ENCODE results near the gene BRIP1.

BRIP1 gene

DNA sequence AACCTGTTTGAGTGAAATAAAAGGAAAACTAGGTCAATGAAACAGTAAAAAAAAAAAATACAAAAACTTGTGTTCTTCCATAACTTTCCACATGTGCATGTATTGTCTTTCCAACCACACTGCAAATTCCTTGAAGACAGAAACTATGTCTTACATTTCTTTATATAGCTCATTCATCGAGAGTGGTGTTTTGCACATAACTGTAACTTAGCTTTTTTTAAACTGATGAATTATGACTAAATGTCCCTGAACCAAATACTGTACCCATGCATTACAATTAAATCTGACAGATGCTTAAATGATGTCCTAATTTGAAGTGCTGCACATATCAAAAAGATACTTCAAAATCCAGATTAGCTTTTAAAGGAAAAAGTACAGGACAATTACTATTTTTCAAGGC, 50.1 kb downstream of the BRIP1 start:
- no peak overlapping the region for H3K27ac ChIP-seq (ENCODE audit: low read length)
- H3K27me3 ChIP-seq (ENCODE audit: low read depth, low read length) = no peaks in the 10 kb centered on the region
- H3K36me3 ChIP-seq (ENCODE audit: control insufficient read depth in 1 of 2, insufficient read depth in 2 of 2, low read length in 2 of 2) = no peaks in the 10 kb centered on the region
- no peaks in the 10 kb centered on the region for H3K9me3 ChIP-seq (ENCODE audit: control insufficient read depth in 1 of 2, low read length in 2 of 2)
- no peaks in the 10 kb centered on the region for H3K4me1 ChIP-seq (ENCODE audit: control insufficient read depth in 1 of 2, insufficient read depth in 2 of 2, low read length in 2 of 2)
- no peak overlapping the region for H3K4me3 ChIP-seq (ENCODE audit: low read depth in 1 of 2, low read length in 2 of 2)

DNA sequence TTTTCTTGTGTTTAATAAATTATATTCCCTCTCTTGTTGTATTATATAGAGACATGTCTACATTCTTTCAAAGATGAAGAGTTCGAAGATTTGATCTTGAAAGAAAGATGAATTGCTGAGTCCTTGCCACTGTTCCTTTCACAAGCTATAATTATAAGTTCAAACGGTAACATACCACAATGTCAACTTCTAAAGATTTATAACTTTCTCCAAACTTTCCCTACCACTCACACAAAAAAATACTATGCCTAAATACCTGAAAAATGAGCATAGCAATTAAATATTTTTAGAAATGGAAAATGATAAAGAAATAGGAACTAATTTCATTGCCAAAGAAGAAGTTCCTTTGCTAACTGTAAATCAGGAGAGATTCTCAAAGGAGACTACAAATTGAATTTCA, 50.6 kb downstream of the BRIP1 start:
- no peak overlapping the region for H3K4me3 ChIP-seq (ENCODE audit: low read depth in 1 of 2, low read length in 2 of 2)
- no peaks in the 10 kb centered on the region for H3K36me3 ChIP-seq (ENCODE audit: control insufficient read depth in 1 of 2, insufficient read depth in 2 of 2, low read length in 2 of 2)
- no peaks in the 10 kb centered on the region for H3K9me3 ChIP-seq (ENCODE audit: control insufficient read depth in 1 of 2, low read length in 2 of 2)
- no peaks in the 10 kb centered on the region for H3K4me1 ChIP-seq (ENCODE audit: control insufficient read depth in 1 of 2, insufficient read depth in 2 of 2, low read length in 2 of 2)
- H3K27ac ChIP-seq (ENCODE audit: low read length) = no peak overlapping the region
- no peaks in the 10 kb centered on the region for H3K27me3 ChIP-seq (ENCODE audit: low read depth, low read length)

DNA sequence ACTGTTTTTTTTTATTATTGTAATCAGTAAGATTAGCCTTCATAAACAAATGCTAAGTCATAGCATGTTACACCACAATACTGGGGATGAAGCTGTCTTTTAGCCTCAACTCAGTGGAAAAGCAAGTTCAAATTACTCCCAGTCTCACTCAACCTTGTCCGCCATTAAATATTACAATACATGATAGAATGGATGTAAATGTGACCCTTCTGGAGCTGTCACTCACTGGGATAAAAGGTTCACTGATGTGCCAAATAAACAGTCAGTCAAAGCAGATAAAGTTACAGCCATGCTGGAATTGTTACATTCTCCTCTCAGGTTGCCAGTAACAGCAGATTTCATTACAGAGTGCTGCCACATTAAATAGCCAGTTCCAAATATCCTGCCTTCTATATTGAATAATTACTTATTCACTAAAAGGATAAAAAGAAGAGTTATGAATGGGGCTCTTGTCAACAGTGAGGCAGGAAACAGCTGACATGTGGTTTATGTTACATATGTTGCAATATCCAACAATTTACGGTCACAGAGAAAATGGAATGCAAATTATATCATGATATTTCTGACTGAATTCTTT, 53.4 kb downstream of the BRIP1 start:
- Histone ChIP-seq H3K4me1 (ENCODE audit: control insufficient read depth in 1 of 2, insufficient read depth in 2 of 2, low read length in 2 of 2) (no peaks in the 10 kb centered on the region), H3K4me3 (ENCODE audit: low read depth in 1 of 2, low read length in 2 of 2) (no peak overlapping the region), H3K27me3 (ENCODE audit: low read depth, low read length) (no peaks in the 10 kb centered on the region), H3K9me3 (ENCODE audit: control insufficient read depth in 1 of 2, low read length in 2 of 2) (no peaks in the 10 kb centered on the region), H3K36me3 (ENCODE audit: control insufficient read depth in 1 of 2, insufficient read depth in 2 of 2, low read length in 2 of 2) (no peaks in the 10 kb centered on the region), H3K27ac (ENCODE audit: low read length) (no peak overlapping the region)

DNA sequence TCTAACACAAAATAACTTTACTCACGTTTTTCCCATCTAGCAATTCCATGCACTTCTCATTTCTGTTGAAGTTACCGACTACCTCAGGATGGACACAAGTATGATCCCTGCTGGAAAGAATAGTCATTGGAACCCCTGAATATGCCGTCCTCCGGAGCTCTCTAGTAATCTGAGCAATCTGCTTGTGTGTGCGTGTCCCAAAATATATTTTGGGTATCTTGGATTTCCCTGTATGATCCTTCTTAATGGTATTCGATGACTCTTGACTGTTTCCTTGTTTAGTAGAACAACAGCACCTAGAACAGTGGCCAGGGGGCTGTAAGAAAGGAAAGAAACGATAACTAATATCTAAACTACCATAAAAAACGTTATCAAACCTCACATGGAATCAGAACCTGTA, 54.9 kb downstream of the BRIP1 start:
- Histone ChIP-seq H3K4me3 (ENCODE audit: low read depth in 1 of 2, low read length in 2 of 2) (no peak overlapping the region), H3K27me3 (ENCODE audit: low read depth, low read length) (no peaks in the 10 kb centered on the region), H3K4me1 (ENCODE audit: control insufficient read depth in 1 of 2, insufficient read depth in 2 of 2, low read length in 2 of 2) (no peaks in the 10 kb centered on the region), H3K27ac (ENCODE audit: low read length) (no peak overlapping the region), H3K36me3 (ENCODE audit: control insufficient read depth in 1 of 2, insufficient read depth in 2 of 2, low read length in 2 of 2) (no peaks in the 10 kb centered on the region), H3K9me3 (ENCODE audit: control insufficient read depth in 1 of 2, low read length in 2 of 2) (no peaks in the 10 kb centered on the region)

DNA sequence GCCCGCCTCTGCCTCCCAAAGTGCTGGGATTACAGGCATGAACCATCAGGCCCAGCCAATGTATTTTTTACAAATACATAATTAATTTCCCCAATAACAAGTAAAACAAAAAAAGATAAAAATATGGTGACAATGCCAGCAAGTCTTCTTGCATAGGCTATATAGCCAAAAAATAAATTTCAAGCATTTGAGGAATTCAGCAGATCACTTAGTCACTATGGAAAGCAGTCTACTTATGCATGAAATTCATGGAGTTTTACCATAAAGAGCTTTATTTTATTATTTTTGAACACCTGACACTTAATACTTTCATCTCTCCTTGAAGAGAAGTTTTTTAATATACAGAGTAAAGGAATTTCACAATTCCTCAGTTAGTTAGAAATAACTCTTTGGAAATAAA, 56.4 kb downstream of the BRIP1 start:
- no peaks in the 10 kb centered on the region for H3K4me1 ChIP-seq (ENCODE audit: control insufficient read depth in 1 of 2, insufficient read depth in 2 of 2, low read length in 2 of 2)
- H3K4me3 ChIP-seq (ENCODE audit: low read depth in 1 of 2, low read length in 2 of 2) = no peak overlapping the region
- H3K27me3 ChIP-seq (ENCODE audit: low read depth, low read length) = no peaks in the 10 kb centered on the region
- no peak overlapping the region for H3K27ac ChIP-seq (ENCODE audit: low read length)
- no peaks in the 10 kb centered on the region for H3K36me3 ChIP-seq (ENCODE audit: control insufficient read depth in 1 of 2, insufficient read depth in 2 of 2, low read length in 2 of 2)
- no peaks in the 10 kb centered on the region for H3K9me3 ChIP-seq (ENCODE audit: control insufficient read depth in 1 of 2, low read length in 2 of 2)

DNA sequence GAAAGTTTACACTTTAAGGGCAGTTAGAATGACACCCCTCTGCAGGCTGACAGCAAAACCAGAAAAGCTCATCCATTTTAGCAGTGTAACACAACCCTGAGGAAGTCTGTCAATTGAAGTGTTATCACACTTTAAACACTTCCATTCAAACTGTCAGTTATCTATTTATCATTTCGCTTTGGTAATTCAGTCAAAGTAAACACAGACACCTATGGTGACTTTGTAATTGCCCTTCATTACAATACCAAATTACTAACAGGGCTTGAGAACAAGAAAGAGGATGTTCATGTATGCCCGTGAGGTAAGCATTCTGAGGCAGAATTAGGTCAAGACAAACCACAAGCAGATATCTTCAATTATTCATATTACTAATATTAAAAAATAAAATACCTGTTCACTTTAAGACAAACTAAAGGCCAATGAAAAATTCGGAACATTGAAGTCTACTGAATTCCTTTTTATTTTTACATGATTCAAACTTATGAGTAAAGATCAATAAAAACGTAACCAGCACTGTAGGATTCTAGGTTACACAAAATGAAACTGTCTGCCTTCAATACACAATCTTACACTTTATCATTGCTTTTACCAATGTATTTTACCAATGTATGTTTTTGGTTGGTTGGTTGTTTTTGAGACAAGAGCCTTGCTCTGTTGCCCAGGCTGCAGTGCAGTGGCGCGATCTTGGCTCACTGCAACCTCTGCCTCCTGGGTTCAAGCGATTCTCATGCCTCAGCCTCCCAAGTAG, 57.1 kb downstream of the BRIP1 start:
- Histone ChIP-seq H3K27me3 (ENCODE audit: low read depth, low read length) (no peaks in the 10 kb centered on the region), H3K9me3 (ENCODE audit: control insufficient read depth in 1 of 2, low read length in 2 of 2) (no peaks in the 10 kb centered on the region), H3K27ac (ENCODE audit: low read length) (no peak overlapping the region), H3K4me1 (ENCODE audit: control insufficient read depth in 1 of 2, insufficient read depth in 2 of 2, low read length in 2 of 2) (no peaks in the 10 kb centered on the region), H3K4me3 (ENCODE audit: low read depth in 1 of 2, low read length in 2 of 2) (no peak overlapping the region), H3K36me3 (ENCODE audit: control insufficient read depth in 1 of 2, insufficient read depth in 2 of 2, low read length in 2 of 2) (no peaks in the 10 kb centered on the region)

DNA sequence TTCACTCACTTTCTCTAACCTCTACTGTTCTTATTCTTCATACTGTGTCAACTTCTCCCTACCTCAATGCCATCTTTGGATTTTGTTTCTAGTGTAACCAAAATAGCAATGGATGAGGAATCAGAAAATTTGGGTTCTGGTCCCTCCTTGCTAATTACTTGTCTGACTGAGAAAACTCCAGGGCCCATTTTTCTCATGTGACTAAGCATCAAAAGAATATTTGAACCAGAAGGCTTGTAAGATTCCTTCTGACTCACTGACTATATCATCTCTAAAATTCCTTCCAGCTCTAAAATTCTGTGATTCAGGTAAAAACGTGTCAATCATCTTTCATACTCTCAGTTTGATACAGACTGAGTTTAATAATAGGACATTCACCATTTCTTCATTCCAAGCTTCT, 57.9 kb downstream of the BRIP1 start:
- Histone ChIP-seq H3K9me3 (ENCODE audit: control insufficient read depth in 1 of 2, low read length in 2 of 2) (no peaks in the 10 kb centered on the region), H3K4me1 (ENCODE audit: control insufficient read depth in 1 of 2, insufficient read depth in 2 of 2, low read length in 2 of 2) (no peaks in the 10 kb centered on the region), H3K27ac (ENCODE audit: low read length) (no peak overlapping the region), H3K36me3 (ENCODE audit: control insufficient read depth in 1 of 2, insufficient read depth in 2 of 2, low read length in 2 of 2) (no peaks in the 10 kb centered on the region), H3K4me3 (ENCODE audit: low read depth in 1 of 2, low read length in 2 of 2) (no peak overlapping the region), H3K27me3 (ENCODE audit: low read depth, low read length) (no peaks in the 10 kb centered on the region)

DNA sequence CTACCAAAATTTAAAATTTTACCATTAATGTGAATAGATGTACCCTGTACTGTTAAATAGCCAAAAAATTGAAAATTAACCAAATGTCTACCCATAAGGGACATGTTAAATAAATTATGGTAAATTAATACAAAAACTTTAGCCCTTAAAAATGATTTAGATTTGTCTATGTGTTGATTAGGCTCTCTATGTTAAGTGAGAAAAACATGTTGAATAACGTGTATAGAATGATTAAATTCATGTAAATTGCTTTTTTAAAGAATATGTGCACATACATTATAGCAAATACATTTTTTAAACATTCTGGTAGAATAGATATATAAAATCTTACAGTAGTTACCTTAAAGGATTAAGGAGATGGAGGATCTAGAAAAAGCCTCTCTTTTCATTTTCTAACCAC, 59.5 kb downstream of the BRIP1 start:
- Histone ChIP-seq H3K9me3 (ENCODE audit: control insufficient read depth in 1 of 2, low read length in 2 of 2) (no peaks in the 10 kb centered on the region), H3K27me3 (ENCODE audit: low read depth, low read length) (no peaks in the 10 kb centered on the region), H3K27ac (ENCODE audit: low read length) (no peak overlapping the region), H3K4me3 (ENCODE audit: low read depth in 1 of 2, low read length in 2 of 2) (no peak overlapping the region), H3K36me3 (ENCODE audit: control insufficient read depth in 1 of 2, insufficient read depth in 2 of 2, low read length in 2 of 2) (no peaks in the 10 kb centered on the region), H3K4me1 (ENCODE audit: control insufficient read depth in 1 of 2, insufficient read depth in 2 of 2, low read length in 2 of 2) (no peaks in the 10 kb centered on the region)

DNA sequence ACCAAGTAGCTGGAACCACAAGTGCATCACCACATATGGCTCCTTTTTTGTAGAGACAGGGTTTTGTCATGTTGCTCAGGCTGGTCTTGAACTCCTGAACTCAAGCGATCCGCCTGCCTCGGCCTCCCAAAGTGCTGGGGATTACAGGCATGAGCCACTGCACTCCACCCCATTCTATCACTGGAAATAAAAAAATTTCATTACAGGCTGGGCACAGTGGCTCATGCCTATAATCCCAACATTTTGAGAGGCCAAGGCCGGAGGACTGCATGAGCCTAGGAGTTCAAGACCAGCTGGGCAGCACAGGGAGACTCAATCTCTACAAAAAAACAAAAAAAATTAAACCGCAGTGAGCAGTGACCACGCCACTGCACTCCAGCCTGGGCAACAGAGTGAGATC, 60.1 kb downstream of the BRIP1 start:
- Histone ChIP-seq H3K27me3 (ENCODE audit: low read depth, low read length) (no peaks in the 10 kb centered on the region), H3K4me3 (ENCODE audit: low read depth in 1 of 2, low read length in 2 of 2) (no peak overlapping the region), H3K9me3 (ENCODE audit: control insufficient read depth in 1 of 2, low read length in 2 of 2) (no peaks in the 10 kb centered on the region), H3K4me1 (ENCODE audit: control insufficient read depth in 1 of 2, insufficient read depth in 2 of 2, low read length in 2 of 2) (no peaks in the 10 kb centered on the region), H3K27ac (ENCODE audit: low read length) (no peak overlapping the region), H3K36me3 (ENCODE audit: control insufficient read depth in 1 of 2, insufficient read depth in 2 of 2, low read length in 2 of 2) (no peaks in the 10 kb centered on the region)

DNA sequence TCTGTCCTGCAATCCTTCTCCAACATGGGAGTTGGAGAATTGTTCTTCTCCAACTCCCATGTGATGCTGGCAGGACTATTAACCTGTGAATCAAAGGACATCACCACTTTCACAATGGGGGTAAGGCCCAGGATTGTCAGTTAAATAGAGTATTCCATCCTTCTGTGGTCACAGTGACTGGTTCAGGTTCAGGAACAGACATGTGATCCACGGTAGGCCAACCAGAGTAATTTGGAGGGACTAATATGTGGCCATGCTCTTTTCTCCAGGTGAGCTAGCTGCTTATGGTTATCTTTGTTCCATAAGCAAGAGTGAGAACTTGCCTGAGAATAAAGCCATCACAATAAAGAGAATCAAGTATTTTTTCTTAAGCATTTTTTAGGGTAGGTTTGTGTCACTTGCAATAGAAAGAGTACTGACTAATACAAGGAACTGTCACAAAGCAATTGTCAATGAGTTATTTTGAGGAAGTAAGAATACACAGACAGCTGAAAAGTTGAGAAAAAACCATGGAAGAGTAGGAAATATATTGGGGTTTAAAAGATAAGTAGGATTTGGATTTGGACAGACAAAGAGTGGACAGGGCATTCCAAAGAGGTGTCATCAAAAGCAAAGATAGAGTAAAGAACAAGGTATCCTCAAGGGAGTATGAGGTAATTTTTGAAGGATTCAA, 63.4 kb downstream of the BRIP1 start:
- H3K4me1 ChIP-seq (ENCODE audit: control insufficient read depth in 1 of 2, insufficient read depth in 2 of 2, low read length in 2 of 2) = no peaks in the 10 kb centered on the region
- no peaks in the 10 kb centered on the region for H3K36me3 ChIP-seq (ENCODE audit: control insufficient read depth in 1 of 2, insufficient read depth in 2 of 2, low read length in 2 of 2)
- H3K27ac ChIP-seq (ENCODE audit: low read length) = no peak overlapping the region
- no peaks in the 10 kb centered on the region for H3K27me3 ChIP-seq (ENCODE audit: low read depth, low read length)
- H3K4me3 ChIP-seq (ENCODE audit: low read depth in 1 of 2, low read length in 2 of 2) = no peak overlapping the region
- H3K9me3 ChIP-seq (ENCODE audit: control insufficient read depth in 1 of 2, low read length in 2 of 2) = no peaks in the 10 kb centered on the region

DNA sequence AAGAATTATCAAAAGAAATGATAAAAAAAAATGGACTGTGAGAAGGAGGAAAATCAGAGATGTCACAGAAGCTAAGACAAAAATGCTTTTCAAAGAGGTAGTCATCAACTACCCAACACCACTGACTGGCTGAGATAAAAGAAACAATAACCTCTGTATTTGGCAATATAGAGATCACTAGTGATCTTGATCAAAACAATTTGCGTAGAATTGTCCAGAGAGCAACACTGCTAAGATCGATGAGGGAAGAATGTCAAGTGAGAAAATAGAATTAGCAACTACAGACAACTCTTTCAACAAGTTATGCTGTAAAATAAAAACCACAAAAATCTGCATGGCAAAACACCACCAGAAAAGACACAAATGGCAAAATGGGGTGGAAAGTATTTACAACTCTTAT, 66.0 kb downstream of the BRIP1 start:
- H3K9me3 ChIP-seq (ENCODE audit: control insufficient read depth in 1 of 2, low read length in 2 of 2) = no peaks in the 10 kb centered on the region
- no peak overlapping the region for H3K4me3 ChIP-seq (ENCODE audit: low read depth in 1 of 2, low read length in 2 of 2)
- no peak overlapping the region for H3K27ac ChIP-seq (ENCODE audit: low read length)
- H3K36me3 ChIP-seq (ENCODE audit: control insufficient read depth in 1 of 2, insufficient read depth in 2 of 2, low read length in 2 of 2) = no peaks in the 10 kb centered on the region
- no peaks in the 10 kb centered on the region for H3K27me3 ChIP-seq (ENCODE audit: low read depth, low read length)
- no peaks in the 10 kb centered on the region for H3K4me1 ChIP-seq (ENCODE audit: control insufficient read depth in 1 of 2, insufficient read depth in 2 of 2, low read length in 2 of 2)

Data from muscle layer of duodenum (tissue), 2 donors.